ENCODE measurements around the gene MFSD1.
A peak's percentile ranks its signal among the peaks of the same experiment; 100 is the strongest.

MFSD1 gene

DNA sequence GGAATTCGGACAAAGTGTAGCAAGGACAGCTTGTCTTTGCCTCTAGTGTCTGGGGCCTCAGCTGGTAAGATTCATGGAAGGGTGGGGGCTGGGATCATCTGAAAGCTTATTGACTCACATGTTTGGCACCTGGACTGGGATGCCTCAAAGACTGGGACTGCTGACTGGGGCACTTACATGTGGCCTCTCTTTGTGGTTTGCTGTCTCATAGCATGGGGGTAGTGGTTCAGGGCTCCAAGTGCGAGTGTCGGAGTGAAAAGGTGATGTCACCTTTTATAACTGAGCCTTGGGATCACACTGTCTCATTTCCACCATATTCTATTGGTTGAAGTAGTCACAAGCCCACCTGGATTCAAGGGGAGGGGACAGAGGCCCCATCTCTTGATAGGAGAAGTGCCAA, 6.8 kb downstream of the MFSD1 start:
- TF ChIP-seq, protein P1, sequence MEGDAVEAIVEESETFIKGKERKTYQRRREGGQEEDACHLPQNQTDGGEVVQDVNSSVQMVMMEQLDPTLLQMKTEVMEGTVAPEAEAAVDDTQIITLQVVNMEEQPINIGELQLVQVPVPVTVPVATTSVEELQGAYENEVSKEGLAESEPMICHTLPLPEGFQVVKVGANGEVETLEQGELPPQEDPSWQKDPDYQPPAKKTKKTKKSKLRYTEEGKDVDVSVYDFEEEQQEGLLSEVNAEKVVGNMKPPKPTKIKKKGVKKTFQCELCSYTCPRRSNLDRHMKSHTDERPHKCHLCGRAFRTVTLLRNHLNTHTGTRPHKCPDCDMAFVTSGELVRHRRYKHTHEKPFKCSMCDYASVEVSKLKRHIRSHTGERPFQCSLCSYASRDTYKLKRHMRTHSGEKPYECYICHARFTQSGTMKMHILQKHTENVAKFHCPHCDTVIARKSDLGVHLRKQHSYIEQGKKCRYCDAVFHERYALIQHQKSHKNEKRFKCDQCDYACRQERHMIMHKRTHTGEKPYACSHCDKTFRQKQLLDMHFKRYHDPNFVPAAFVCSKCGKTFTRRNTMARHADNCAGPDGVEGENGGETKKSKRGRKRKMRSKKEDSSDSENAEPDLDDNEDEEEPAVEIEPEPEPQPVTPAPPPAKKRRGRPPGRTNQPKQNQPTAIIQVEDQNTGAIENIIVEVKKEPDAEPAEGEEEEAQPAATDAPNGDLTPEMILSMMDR (IDR thresholded peaks at IDR 0.05; ENCODE audit: low read depth, low read length), result no peak
- H3K4me3 ChIP-seq (replicated peaks in 1 of 2; ENCODE audit: low read depth in 2 of 2, low read length in 2 of 2), result no peak overlapping the region
- peak in 1 of 2 donors; percentile 82 for DNase-seq (ENCODE audit: low read depth in 2 of 2)

GRCh38 chr3:158809642-158810041, 7.8 kb downstream of the MFSD1 start:
- H3K4me3 ChIP-seq (replicated peaks in 1 of 2; ENCODE audit: low read depth in 2 of 2, low read length in 2 of 2), result no peak overlapping the region
- DNase-seq (ENCODE audit: low read depth in 2 of 2), result no peak
- TF ChIP-seq, protein P1 (IDR thresholded peaks at IDR 0.05; ENCODE audit: low read depth, low read length), result no peak

- TF ChIP-seq, protein P1 (IDR thresholded peaks at IDR 0.05; ENCODE audit: low read depth, low read length), result no peak
- no peak for DNase-seq (ENCODE audit: low read depth in 2 of 2)
- no peak overlapping the region for H3K4me3 ChIP-seq (replicated peaks in 1 of 2; ENCODE audit: low read depth in 2 of 2, low read length in 2 of 2)
Measured at GRCh38 chr3:158810823-158811724, 9.2 kb downstream of the MFSD1 start.

DNA sequence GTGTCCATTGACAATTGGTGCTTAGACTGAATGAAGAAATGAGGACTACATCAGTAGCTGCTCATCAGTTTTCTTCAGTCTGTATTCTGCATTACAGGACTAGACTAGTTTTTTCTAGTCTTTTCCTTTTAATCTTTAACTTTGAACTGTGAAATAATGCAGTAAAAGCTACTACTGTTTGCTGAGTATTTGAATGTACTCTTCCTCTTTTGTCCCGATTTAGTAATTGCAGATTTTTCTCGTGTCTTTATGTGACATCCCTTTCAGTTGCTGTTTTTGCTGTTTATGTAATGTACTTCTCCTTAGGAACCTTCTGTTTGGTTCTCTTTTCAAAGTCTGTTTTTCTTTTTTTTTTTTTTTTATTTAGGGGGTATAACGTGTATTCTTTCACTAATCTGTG, 17.4 kb downstream of the MFSD1 start:
- TF ChIP-seq, protein P1 (IDR thresholded peaks at IDR 0.05; ENCODE audit: low read depth, low read length), result no peak
- no peak overlapping the region for H3K4me3 ChIP-seq (replicated peaks in 1 of 2; ENCODE audit: low read depth in 2 of 2, low read length in 2 of 2)
- DNase-seq (ENCODE audit: low read depth in 2 of 2), result no peak

GRCh38 chr3:158820521-158820920, 18.7 kb downstream of the MFSD1 start:
- no peak for DNase-seq (ENCODE audit: low read depth in 2 of 2)
- H3K4me3 ChIP-seq (replicated peaks in 1 of 2; ENCODE audit: low read depth in 2 of 2, low read length in 2 of 2), result no peak overlapping the region
- TF ChIP-seq, protein P1 (IDR thresholded peaks at IDR 0.05; ENCODE audit: low read depth, low read length), result no peak

DNA sequence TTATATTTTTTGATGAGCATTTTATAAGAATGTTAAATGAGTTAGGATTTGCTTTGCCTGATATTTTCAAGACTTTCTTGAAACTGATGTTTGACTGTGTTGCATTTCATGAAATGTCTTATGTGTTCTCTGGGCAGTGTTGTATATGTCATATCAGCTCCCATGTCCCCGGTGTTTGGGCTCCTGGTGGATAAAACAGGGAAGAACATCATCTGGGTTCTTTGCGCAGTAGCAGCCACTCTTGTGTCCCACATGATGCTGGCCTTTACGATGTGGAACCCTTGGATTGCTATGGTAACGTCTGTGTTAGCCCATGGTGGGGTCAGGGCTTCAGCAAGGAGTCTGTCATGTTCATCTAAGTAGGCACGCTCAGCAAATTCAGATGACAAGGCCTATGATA, 20.0 kb downstream of the MFSD1 start:
- no peak for DNase-seq (ENCODE audit: low read depth in 2 of 2)
- TF ChIP-seq, protein P1 (IDR thresholded peaks at IDR 0.05; ENCODE audit: low read depth, low read length), result no peak
- H3K4me3 ChIP-seq (replicated peaks in 1 of 2; ENCODE audit: low read depth in 2 of 2, low read length in 2 of 2), result no peak overlapping the region
